Caco-2 (cell line): ENCODE data around the gene JAK1. TPM values are rescaled to one million over a fixed set of nuclear protein-coding genes. Genes with fewer than 3 reads are reported as not detected.

Experiments used
- BruUV-seq: library from RNA; stranded (reverse); fragments of 400-500 nt; replicated peaks from 2 replicates; lab custom pipeline; 2021; lab: Mats Ljungman, UMichigan
- CTCF ChIA-PET: fragments of 300-600 bp; sonication (Branson Sonifier 250); formaldehyde crosslinking; loops from one replicate; lab custom pipeline; 2022; ENCODE audit warnings: antibody characterized with exemption; lab: Charles Lee
- POLR2A ChIA-PET: fragments of 300-600 bp; sonication (Branson Sonifier 250); formaldehyde crosslinking; loops from one replicate; lab custom pipeline; 2022; ENCODE audit warnings: antibody characterized with exemption; lab: Charles Lee
- DNase-seq, 2 experiments: peaks; one replicate each; pipeline versions ENCODE4 v3.0.0 to v3.0.0-alpha.2; 2020 to 2022
- H3K27me3 ChIP-seq: replicated peaks from 2 replicates; pipeline ENCODE4 v1.6.0; 2011; ENCODE audit warnings: low read length; ENCODE audit not compliant: control insufficient read depth, insufficient read depth
- H3K36me3 ChIP-seq: 2 replicates; pipeline ENCODE4 v1.5.1; 2011; ENCODE audit warnings: low read length; ENCODE audit not compliant: control insufficient read depth, insufficient read depth
- H3K4me1 ChIP-seq: fragments of 250-450 bp; sonication (Bioruptor Pico); 2 replicates; pipeline ENCODE4 v1.5.1; 2020; ENCODE audit warnings: mild to moderate bottlenecking
- H3K4me3 ChIP-seq: 2 replicates; pipeline ENCODE4 v1.5.1; 2011; ENCODE audit warnings: low read depth, mild to moderate bottlenecking, control low read depth, low read length
- H3K9me3 ChIP-seq: fragments of 250-450 bp; sonication (Bioruptor Pico); 2 replicates; pipeline ENCODE4 v1.5.1; 2020; ENCODE audit warnings: mild to moderate bottlenecking, moderate library complexity
- H3K27ac Mint-ChIP-seq: one replicate; pipeline ENCODE4 v1.8.0; 2022; ENCODE audit warnings: mixed read lengths; ENCODE audit not compliant: unreplicated experiment
- H3K27me3 Mint-ChIP-seq: one replicate; pipeline ENCODE4 v1.8.0; 2022; ENCODE audit warnings: mixed read lengths; ENCODE audit not compliant: insufficient read depth, unreplicated experiment
- H3K36me3 Mint-ChIP-seq: one replicate; pipeline ENCODE4 v1.8.0; 2022; ENCODE audit warnings: mild to moderate bottlenecking, mixed read lengths; ENCODE audit not compliant: insufficient read depth, unreplicated experiment
- H3K4me1 Mint-ChIP-seq: one replicate; pipeline ENCODE4 v1.8.0; 2022; ENCODE audit warnings: low read depth, mixed read lengths; ENCODE audit not compliant: unreplicated experiment
- H3K4me3 Mint-ChIP-seq: one replicate; pipeline ENCODE4 v1.8.0; 2022; ENCODE audit warnings: mild to moderate bottlenecking, moderate library complexity, mixed read lengths; ENCODE audit not compliant: unreplicated experiment
- H3K9me3 Mint-ChIP-seq: one replicate; pipeline ENCODE4 v1.8.0; 2022; ENCODE audit warnings: mixed read lengths; ENCODE audit not compliant: unreplicated experiment
- CTCF ChIP-seq, 2 experiments: fragments of 200-600 bp in 1 of 2; IDR thresholded peaks; 1 replicate in 1 of 2; 2 replicates in 1 of 2; pipeline versions ENCODE4 v1.5.1 to v1.8.0; 2011 to 2022; ENCODE audit warnings: antibody characterized with exemption in 1 of 2, control low read depth in 1 of 2, inconsistent platforms in 1 of 2, low read depth in 1 of 2, low read length in 1 of 2, mild to moderate bottlenecking in 1 of 2, moderate library complexity in 1 of 2; ENCODE audit not compliant: insufficient read depth in 1 of 2, severe bottlenecking in 1 of 2, unreplicated experiment in 1 of 2
- intact Hi-C: fragments of 100-400 bp; cut with micrococcal nuclease; formaldehyde crosslinking; loops from one replicate; pipeline ENCODE4 v1.10.0; 2022; ENCODE audit not compliant: unreplicated experiment
- total RNA-seq: library from RNA; stranded (reverse); gene quantifications from 2 replicates; pipeline ENCODE4 v1.2.3, GENCODE V29; 2022

The JAK1 gene
- total RNA-seq, 1 experiment from 2014 or later: 35.5 TPM

GRCh38 chr1:64917328-64917861 lies 49.0 kb downstream of the JAK1 start:
- BruUV-seq: no TSS peak
- TF ChIP-seq CTCF (IDR thresholded peaks at IDR 0.05; ENCODE audit: insufficient read depth in 1 of 2, low read depth in 1 of 2, low read length in 1 of 2, severe bottlenecking in 1 of 2, unreplicated experiment in 1 of 2): no peak
- H3K36me3 ChIP-seq: no peaks in the 10 kb centered on the region
- ChIA-PET CTCF (no interaction called here), POLR2A (no interaction called here)
- H3K36me3 Mint-ChIP-seq: no peaks in the 10 kb centered on the region
- intact Hi-C loops: loop anchor here (5.0 kb wide), 2 partner anchors 35 to 50 kb away; partner anchors contain the start of gene JAK1
- H3K4me1 ChIP-seq: peaks cover 50% of the 10 kb centered on the region
- H3K27me3 ChIP-seq: no peaks in the 10 kb centered on the region
- peak overlapping the region; percentile 92 for H3K27ac Mint-ChIP-seq
- H3K4me3 Mint-ChIP-seq: no peak overlapping the region
- H3K9me3 ChIP-seq: no peaks in the 10 kb centered on the region
- H3K4me3 ChIP-seq: no peak overlapping the region
- no peak for DNase-seq
- H3K9me3 Mint-ChIP-seq: no peaks in the 10 kb centered on the region
- peaks cover 33% of the 10 kb centered on the region for H3K4me1 Mint-ChIP-seq
- no peaks in the 10 kb centered on the region for H3K27me3 Mint-ChIP-seq

DNA sequence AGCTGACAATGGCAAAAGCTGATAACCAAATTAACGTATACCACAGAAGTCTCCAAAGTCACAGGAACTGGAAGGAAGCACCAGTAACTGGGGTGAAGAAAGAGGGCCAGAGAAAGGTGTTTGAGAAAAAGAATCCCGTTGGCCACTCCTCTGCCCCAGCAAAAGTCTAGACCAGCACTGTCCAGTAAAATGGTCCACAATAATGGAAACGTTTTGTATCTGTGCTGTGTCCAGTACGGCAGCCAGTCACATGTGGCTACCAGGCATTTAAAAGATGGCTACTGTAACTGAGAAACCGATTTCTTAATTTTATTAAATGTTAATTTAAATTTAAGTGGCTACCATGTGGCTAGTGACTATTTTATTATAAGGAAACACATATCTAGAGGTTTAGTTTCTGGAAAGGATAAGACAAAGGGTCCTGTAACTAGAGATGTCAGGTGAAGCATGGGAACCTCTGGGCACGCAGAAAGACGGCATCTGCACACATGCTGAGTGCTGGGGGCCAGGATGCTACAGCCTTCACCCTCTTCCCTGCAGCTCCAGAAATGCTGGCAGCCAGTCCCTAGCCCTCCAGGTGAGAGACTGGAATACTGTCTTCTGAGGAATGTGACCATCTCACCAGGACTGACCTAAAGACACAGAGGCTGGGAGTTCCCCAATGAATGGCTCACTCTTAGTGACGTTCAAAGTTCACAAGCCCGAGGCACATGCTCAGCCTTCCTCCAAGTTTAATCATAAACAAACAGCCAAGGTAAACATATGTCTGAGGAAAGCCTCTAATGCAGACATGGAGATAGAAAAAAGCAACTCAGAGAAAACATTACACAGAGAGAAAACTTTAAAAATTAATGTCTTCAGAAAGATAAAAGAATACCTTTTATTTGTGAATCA lies 50.7 kb downstream of the JAK1 start:
- TSS peak; percentile 97 for BruUV-seq
- Histone ChIP-seq H3K27me3 (no peaks in the 10 kb centered on the region), H3K36me3 (no peaks in the 10 kb centered on the region), H3K4me3 (no peak overlapping the region), H3K9me3 (no peaks in the 10 kb centered on the region), H3K4me1 (peaks cover 46% of the 10 kb centered on the region)
- Mint-ChIP-seq H3K4me3 (peak overlapping the region; percentile 65), H3K27me3 (no peaks in the 10 kb centered on the region), H3K27ac (peak overlapping the region; percentile 92), H3K36me3 (no peaks in the 10 kb centered on the region), H3K9me3 (no peaks in the 10 kb centered on the region), H3K4me1 (peaks cover 22% of the 10 kb centered on the region)
- TF ChIP-seq CTCF (IDR thresholded peaks at IDR 0.05; ENCODE audit: insufficient read depth in 1 of 2, low read depth in 1 of 2, low read length in 1 of 2, severe bottlenecking in 1 of 2, unreplicated experiment in 1 of 2): no peak
- ChIA-PET POLR2A (no interaction called here), CTCF (no interaction called here)
- DNase-seq: peak; percentile 81 to 88
- intact Hi-C loops: loop anchor here (1.0 to 5.0 kb wide), 3 partner anchors 17 to 52 kb away; partner anchors contain the start of gene JAK1

- Histone ChIP-seq H3K9me3 (no peaks in the 10 kb centered on the region), H3K4me3 (no peak overlapping the region), H3K4me1 (peaks cover 45% of the 10 kb centered on the region), H3K36me3 (no peaks in the 10 kb centered on the region), H3K27me3 (no peaks in the 10 kb centered on the region)
- ChIA-PET CTCF (no interaction called here), POLR2A (no interaction called here)
- no peak overlapping the region for H3K4me3 Mint-ChIP-seq
- H3K27ac Mint-ChIP-seq: peak overlapping the region; percentile 84
- peaks cover 29% of the 10 kb centered on the region for H3K4me1 Mint-ChIP-seq
- no peaks in the 10 kb centered on the region for H3K9me3 Mint-ChIP-seq
- TF ChIP-seq CTCF (IDR thresholded peaks at IDR 0.05; ENCODE audit: insufficient read depth in 1 of 2, low read depth in 1 of 2, low read length in 1 of 2, severe bottlenecking in 1 of 2, unreplicated experiment in 1 of 2): no peak
- BruUV-seq: no TSS peak
- intact Hi-C loops: no loop called here
- no peaks in the 10 kb centered on the region for H3K36me3 Mint-ChIP-seq
- no peaks in the 10 kb centered on the region for H3K27me3 Mint-ChIP-seq
- no peak for DNase-seq
Measured at GRCh38 chr1:64913361-64914015, 52.9 kb downstream of the JAK1 start.
